HG03139 (cell line): ENCODE data around the gene C16orf86.

Experiments
- ATAC-seq: cut with Tn5 transposase; IDR thresholded peaks from one replicate; pipeline ENCODE4 v1.9.1; 2021; ENCODE audit not compliant: unreplicated experiment

The C16orf86 gene, protein sequence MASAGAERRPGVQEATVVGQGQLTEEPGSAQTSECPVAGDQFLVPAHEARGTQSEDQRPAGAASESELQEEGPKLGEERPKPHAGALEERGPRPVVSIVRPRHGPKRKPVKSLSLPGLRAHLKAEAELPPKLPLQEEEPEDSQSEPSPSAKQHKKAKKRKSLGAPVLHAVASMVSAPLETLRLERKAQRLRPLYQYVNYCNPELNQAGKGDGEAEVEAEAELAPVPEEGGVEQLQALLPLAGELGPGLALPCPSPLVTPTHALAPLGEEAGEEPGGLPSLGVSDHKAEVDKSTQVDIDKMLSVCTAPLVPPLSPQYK

GRCh38 chr16:67666559-67667452 is at the start of gene C16orf86, which contains the start of gene ENKD1:
C16orf86 (plus strand) TSS chr16:67666814; CDS start chr16:67666971, 157 bp downstream.
ENKD1 (minus strand) TSS chr16:67666750; CDS start chr16:67666442, 308 bp downstream.
- ATAC-seq, result peak; percentile 48

DNA sequence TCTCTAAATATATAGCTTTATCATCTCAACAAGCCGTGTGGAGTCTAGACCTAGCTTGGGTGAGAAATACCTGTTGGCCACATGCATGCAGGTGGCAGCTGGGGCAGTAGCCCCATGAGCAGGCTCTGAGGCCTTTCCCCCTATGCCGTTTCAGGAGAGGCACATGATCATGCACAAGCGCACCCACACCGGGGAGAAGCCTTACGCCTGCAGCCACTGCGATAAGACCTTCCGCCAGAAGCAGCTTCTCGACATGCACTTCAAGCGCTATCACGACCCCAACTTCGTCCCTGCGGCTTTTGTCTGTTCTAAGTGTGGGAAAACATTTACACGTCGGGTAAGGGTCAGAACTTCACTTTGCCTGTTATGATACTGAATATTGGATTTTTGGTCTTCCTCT is 38.4 kb upstream of the C16orf86 start:
- ATAC-seq, result no peak

DNA sequence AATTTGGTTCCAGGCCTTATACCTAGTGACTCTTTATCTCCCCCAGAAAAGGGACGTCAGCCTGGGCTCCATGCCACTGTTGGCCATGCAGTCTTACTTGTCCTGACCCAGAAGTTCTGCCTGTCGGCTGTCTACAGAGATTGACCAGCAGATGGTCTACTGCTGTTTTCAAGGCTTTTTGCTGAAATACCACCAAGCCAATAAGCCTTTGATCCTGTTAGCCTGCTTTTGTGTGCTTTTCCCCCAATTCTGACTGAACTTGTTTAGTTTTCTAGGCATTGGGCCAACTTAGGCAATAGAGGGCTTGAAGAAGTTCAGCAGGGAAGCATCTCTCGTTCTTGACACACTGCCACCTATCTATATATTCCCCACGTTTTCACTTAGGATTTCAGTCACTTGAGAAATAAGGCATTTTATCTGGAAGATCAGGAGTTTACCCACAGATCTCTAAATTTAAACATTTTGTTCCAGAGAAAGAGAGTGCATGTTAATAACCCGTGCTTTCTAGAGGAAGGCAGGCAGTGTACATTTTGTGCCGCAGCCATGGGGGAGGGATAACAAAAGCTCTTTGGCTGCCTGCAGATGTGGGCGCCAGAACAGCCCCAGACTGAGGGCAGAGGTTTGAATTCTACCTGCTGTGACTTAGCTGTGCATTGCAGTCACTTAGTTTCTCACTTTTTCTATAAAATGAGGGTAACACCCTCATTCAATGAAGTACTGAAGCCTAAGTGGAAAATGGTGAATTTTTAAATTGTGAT is 34.0 kb upstream of the C16orf86 start:
- no peak for ATAC-seq

DNA sequence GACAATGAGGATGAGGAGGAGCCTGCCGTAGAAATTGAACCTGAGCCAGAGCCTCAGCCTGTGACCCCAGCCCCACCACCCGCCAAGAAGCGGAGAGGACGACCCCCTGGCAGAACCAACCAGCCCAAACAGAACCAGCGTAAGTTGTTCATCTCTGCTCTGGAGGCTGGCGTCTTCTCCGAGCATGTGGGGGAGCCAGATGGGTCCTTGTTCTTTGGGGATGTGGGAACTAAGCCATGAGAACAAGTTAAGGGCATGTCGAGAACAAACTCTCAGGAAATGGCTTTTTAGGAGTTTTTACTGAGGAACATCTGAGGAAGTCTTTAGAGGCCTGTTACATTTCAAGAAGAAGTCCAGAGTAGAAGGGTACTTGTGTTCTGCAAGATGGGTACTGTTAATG is 29.9 kb upstream of the C16orf86 start:
- no peak for ATAC-seq

GRCh38 chr16:67637625-67638024 is 29.0 kb upstream of the C16orf86 start:
- no peak for ATAC-seq

- no peak for ATAC-seq
These were observed 24.6 kb upstream of the C16orf86 start for GRCh38 chr16:67641779-67642708.

GRCh38 chr16:67644038-67644437 is 22.6 kb upstream of the C16orf86 start:
- ATAC-seq, result no peak

DNA sequence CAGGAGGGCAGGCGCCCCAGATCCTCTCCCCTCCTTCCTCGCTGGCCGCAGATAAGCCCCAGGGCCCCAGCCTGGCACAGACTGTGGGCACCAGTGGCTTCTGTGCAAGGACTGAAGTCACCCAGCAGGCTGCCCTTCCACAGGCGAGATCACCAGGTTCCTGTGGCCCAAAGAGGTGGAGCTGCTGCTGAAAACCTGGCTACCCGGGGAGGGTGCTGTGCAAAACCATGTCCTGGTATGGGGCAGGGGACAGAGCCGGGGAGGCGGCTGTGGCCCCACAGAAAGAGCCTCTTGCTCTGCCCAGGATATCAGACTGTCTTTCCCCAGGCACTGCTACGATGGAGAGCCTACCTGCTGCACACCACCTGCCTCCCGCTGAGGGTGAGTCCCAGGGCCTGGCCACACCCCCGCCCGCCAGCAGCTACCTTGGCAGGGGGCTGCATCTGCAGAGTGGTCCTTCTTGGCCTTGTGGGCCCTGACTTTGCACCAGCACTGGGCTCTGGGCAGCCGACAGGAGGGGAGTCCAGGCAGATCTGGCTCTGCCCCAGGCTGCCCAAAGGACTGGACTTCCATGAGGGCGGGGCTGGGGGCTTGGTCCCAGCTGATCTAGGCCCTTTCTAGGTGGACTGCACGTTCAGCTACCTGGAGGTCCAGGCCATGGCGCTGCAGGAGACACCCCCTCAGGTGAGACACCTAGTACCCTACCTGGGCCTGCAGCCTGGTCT is 21.1 kb upstream of the C16orf86 start:
- ATAC-seq, result no peak

- no peak for ATAC-seq
These were observed 19.4 kb upstream of the C16orf86 start for GRCh38 chr16:67647111-67647651.

DNA sequence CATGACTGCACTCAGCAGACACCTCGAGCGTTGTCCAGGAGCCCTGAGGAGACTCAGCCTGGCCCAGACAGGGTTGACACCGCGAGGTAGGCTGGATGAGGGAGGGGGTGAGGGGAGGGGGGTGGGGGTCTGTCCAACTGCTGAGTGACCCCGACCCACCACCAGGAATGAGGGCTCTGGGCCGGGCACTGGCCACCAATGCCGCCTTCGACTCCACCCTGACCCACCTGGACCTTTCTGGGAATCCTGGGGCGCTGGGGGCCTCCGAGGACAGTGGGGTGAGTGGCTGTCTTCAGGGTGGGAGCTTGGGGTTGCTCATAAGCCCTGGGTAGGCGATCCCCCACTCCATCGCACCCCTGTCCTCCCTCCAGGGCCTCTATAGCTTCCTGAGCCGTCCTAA is 18.9 kb upstream of the C16orf86 start:
- no peak for ATAC-seq

GRCh38 chr16:67648088-67648763 is 18.4 kb upstream of the C16orf86 start:
- ATAC-seq, result no peak

DNA sequence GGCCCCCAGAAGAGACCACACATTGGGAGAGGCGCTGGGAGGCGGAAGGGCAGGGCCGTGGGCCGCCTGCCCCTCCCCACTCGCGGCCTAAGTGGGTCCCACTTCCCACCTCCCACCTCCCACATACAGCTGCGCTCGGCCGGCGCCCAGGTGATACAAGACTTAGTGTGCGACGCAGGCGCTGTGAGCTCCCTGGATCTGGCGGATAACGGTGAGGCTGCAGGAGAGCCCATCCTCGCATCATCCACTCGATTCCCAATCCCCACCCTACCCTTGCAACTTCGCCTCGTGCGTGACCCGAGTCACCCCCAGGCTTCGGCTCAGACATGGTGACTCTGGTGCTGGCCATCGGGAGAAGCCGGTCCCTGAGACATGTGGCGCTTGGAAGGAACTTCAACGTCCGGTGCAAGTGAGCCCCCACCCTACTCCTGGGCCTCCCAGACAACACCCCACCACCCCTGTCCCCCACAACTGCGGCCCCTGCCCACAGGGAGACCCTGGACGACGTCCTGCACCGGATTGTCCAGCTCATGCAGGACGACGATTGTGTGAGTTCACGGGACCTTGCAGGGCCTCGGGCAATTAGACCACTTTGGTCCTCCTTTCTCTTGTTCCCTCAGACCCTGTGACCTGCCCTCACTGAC is 17.7 kb upstream of the C16orf86 start:
- no peak for ATAC-seq

DNA sequence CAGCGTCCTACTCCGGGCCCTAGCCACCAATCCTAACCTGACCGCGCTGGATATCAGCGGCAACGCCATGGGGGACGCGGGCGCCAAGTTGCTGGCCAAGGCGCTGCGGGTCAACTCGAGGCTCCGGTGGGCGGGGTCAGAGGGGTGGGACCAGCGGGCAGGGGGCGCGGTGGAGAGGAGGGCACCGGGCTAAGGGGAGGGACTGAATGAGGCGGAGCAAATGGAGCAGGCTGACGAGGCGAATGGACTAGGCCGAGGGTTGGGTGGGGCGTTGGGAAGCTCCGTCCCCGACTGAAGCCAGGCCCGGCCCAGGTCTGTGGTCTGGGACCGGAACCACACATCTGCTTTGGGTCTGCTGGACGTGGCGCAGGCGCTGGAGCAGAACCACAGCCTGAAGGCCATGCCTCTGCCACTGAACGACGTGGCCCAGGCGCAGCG is 17.1 kb upstream of the C16orf86 start:
- ATAC-seq, result no peak

DNA sequence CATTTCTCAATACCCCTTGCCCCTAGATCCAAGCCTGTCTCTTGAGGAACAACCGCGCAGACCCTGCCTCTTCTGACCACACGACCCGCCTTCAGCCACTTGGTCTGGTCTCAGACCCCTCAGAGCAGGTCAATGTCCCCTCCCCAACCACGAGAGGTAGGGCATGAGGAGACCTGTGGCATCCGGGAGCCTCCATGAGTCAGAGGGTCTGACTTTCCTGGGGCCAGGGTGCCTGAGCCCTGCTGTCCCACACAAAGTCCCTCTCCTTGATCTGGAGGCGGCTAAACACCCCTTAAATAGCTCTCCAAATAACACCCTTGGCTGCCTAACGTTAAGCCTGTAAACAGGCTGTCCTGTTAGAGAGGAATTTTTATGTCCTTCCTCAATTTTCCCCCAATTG is 16.6 kb upstream of the C16orf86 start:
- no peak for ATAC-seq

DNA sequence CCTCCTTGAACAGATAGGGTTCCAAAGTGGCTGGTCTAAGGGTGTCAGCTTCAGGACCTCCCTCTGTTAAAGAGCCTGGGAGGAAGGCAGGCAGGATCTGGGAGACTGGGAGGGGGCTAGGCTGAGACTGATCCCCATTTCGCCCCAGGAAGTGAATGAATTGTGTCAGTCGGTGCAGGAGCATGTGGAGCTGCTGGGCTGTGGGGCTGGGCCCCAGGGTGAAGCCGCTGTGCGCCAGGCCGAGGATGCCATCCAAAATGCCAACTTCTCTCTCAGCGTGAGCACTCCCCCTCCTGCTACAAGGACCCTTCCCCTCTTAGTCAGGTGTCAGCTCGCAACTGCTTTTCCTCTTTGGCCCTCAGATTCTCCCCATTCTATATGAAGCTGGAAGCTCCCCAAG is 15.6 kb upstream of the C16orf86 start:
- no peak for ATAC-seq

DNA sequence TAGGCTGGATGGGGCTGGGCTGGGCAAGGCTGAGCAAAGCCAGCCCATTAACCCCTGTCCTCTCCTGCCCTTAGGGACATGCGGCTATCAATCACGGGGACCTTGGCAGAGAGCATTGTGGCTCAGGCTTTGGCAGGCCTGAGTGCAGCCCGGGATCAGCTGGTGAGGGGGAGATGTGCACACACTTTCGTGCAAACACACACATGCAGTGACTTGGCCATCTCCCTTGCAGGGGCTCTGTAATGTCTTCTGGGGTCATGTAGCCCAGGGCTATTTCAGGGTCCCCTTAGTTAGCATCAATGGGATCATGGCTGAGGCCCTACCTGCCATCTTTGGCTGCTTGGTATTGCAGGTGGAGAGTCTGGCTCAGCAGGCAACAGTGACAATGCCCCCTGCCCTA is 14.8 kb upstream of the C16orf86 start:
- ATAC-seq, result no peak

DNA sequence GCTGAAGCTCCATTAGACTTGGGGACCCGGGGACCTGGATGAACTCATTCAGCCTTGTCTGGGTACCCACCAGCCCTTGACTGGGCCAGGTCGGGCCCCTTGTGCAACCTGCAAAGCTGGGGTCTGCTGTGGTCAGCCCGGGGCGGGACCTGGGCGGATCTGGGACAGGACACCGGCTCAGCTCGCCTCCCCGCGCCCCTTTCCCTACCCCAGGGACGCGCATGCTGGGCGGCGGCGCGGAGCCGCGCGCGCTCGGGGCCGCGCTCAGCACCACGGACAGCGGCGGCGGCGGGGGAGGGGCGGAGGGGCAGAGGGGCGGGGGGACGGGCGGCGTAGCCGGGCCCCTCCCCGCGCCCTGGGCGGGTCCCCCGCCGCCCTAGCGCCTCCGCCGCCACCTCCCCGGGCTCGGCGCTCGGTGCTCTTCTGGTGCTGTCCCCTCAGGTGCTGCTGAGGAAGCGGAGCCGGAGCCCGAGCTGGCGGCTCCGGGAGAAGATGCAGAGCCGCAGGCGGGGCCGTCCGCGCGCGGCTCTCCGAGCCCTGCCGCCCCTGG is 14.0 kb upstream of the C16orf86 start:
- no peak for ATAC-seq
